ENCODE measurements around the gene TBX10.
A peak's percentile ranks its signal among the peaks of the same experiment; 100 is the strongest.
"Not testable (repeated sequence)": the region's sequence is repeated elsewhere in the genome, so short reads cannot be mapped to it uniquely, and the experiment has no call there.

Gene TBX10

DNA sequence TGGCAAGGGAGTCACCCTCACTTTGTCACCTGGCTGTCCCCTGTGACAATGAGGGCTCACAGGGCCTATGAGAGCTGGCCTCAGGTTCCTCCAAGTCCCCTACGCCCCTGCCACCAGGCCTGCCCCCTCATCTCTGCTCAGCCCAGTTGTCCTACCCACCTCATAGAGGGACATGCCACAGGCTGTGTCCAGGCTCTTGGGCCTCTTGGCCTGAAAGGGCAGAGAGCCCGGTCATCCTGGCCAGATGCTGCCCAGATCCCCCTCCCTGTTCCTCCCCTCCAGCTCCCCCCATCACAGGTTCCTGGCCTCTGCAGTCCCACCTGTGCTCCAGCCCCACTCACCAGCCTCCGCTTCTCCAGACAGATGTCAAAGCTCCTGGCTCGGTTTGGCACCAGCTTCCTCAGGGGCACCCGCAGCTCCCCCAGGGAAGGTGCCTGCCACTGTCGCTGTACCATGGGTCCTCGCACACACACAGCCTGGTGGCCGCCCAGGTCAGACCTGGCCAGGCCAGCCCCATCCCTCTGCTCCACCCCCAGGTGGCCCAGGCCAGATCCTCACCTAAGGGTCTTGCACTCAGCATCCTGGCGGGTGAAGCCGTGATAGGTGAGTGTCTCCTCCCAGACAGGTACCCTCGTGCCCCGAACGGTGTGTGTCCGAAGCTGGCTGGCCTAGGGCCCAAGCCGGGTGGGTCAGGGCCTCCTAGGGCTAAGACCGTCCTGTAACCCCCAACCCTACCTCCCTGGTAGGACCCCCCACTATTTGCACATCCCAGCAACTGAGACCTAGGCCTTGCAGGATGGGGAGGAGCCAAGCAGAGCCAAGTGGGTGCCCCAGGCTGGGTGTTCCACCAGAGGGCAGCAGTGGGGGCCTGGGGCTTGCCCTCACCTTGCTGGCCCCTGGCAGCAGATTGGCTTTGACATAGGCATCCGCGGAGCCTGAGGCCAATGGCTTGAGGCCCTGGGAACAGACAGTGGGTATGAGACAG is 24.5 kb downstream of the TBX10 start:
- DNase-seq = peak; percentile 70

DNA sequence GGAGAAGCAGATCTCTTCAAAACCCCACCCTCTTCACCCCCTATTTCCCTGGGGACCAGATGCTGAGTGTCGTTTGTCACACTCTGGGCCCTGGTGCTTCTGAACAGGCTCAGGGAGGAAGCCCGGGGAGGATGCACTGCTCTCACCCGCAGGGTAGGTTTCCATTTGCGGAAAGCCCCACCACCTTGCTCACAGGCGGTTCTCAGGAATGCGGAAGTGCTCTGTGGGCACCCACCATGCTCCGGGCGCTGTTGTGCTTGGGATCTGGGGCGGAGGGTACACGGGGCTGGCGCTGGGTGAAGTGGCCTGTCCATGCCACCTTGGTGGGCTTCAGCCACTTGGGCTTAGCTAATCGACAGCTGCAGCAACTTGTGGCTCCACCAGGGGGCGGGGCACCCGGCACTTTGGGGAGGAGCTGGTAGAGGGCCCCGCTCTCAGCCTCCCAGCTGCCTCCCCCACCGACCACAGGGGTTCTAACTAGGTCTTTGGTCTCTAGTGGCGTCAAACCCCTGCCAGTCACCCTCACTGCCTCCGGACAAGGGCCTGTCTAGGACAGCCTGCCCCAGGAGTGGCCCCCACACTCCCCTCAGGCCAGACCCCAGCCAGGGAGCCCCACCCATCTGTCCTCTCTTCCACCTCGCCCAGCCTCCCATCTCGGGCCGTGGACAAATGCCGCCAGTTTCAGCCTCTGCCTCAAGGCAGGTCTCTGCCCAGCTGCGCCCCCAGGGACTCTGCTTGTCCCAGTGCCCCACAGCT is 25.4 kb downstream of the TBX10 start:
- DNase-seq = peak; percentile 85

DNA sequence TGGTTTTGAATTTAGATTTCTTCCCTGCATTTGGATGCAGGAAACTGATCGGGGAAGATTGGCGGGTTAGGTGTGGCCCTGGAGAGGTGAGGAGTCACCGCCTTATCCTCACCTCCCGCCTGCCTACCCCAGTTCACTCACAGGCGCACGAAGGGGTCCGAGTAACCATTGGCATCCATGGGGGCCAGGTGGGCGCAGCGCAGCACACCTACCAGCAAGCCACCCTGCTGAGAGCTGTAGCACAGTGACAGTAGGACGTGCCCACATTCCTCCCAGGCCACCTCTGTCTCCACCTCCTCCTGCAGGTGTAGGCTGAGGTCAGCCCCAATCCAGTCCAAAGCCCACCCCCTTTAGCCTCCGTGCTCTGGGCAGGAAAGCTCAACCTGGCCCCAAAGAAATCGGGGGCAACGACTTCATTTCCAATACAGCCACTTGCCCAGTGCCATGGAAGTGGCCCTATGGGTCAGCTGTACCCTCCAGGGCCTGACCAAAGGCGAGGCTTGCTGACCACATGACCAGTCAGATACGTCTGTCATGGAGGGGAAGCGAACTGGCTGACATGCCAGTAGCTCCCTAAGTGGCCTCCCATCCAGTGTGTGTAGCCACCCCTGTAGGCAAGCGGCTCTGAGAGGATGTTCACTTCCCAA is 26.1 kb downstream of the TBX10 start:
- no peak for DNase-seq

DNA sequence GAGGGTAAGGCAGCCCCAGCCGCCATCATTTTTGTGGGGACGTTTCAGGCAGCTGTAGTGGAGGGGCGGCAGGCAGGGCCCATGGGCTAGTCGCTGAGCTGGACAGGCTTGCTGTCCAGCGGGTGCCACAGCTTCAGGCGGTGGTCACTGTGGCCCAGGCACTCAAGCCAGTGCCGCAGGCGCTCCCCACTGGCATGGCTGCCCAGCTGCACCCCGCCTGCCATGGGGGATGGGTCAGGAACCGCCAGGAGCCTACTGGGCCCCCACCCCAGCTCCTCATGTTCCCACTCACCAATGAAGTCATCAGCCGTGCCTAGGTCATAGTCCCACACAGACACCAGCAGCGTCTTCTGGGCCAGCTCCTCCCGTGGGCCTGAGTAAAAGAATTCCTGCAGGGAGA is 26.8 kb downstream of the TBX10 start:
- DNase-seq = no peak

DNA sequence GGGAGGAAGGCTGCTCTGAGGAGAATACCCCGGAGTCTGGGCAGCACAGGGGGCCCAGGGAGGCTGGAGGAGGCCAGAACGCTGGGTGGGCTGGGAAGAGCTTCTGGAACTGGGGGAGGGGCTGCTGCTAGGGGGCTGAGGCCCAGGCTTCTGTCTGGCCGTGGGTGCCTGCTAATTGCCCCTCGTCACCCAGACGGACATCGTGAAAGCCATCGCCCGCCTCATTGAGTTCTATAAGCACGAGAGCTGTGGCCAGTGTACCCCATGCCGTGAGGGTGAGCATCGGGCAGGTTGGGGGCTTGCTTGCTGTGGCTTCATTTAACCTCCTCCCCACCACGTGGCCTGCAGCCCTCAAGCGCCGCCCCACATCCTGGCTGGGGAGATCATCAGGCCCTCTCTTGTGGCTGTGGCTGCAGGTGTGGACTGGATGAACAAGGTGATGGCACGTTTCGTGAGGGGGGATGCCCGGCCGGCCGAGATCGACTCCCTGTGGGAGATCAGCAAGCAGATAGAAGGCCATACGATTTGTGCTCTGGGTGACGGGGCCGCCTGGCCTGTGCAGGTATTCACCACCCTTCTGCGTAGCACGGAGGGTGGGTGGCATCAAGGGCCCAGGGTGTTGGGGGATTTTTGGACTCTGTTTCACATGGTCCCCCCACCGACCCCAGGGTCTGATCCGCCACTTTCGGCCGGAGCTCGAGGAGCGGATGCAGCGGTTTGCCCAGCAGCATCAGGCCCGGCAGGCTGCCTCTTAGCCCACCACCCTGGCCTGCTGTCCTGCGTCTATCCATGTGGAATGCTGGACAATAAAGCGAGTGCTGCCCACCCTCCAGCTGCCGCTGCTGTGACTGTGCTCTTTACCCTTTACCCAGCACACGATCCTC is 27.6 kb downstream of the TBX10 start:
- no peak for DNase-seq

DNA sequence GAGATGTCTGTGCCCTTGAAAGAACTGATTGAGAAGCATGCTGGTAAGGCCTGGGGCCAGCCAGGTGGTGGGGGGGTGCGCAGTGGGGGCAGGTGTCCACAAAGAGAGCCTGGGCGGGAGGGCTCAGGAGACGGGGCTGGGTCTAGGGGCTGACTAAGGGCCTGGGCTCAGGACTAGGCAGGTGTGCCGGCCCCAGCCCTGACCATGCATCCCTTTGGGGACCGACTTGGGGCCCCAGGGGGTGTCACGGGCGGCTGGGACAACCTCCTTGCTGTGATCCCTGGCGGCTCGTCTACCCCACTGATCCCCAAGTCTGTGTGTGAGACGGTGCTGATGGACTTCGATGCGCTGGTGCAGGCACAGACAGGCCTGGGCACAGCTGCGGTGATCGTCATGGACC is 28.4 kb downstream of the TBX10 start:
- DNase-seq = no peak

DNA sequence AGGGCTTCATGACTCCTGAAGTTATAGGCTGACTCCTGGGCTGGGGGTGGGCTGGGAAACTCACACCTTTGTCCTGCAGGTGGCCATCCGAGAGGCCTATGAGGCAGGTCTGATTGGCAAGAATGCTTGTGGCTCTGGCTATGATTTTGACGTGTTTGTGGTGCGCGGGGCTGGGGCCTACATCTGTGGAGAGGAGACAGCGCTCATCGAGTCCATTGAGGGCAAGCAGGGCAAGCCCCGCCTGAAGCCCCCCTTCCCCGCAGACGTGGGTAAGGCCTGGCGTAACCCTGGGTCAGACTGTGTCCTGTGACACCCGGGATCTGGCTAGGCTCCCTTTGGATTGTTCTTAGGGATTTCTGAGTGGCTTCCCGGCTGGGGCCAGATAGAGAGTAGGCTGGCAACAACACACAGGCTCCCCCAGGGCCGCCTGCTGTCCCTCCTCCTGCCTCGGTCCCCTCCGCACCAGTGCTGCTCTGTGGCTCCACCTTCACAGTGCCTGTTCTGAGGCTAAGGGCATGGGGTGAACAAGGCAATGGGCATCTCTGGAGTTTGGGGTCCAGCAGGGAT is 29.2 kb downstream of the TBX10 start:
- DNase-seq = no peak

DNA sequence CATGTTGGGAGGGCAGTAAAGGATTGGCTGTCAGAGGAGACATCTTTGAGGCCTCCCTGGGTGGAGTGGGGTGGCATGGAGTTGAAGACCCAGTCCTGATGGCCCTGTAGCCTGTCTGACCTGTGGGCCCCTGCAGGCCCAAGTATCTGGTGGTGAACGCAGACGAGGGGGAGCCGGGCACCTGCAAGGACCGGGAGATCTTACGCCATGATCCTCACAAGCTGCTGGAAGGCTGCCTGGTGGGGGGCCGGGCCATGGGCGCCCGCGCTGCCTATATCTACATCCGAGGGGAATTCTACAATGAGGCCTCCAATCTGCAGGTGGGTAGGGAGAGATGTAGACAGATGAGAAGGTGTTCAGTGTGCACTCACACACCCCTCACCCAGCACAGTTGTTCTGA is 30.2 kb downstream of the TBX10 start:
- DNase-seq = no peak

DNA sequence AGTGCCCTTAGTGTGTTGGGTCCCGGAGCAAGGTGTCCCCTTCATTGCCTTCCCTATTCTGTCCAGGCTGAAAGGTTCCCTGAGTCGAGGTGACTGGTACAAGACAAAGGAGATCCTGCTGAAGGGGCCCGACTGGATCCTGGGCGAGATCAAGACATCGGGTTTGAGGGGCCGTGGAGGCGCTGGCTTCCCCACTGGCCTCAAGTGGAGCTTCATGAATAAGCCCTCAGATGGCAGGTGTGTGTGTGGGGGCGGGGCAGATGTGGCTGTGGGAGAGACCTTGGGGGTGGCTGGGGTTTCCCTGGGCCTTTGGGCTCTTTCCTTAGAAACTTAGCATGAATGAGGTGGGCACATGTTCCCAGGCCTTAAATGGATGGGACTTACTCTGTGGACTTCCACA is 31.1 kb downstream of the TBX10 start:
- DNase-seq = no peak

DNA sequence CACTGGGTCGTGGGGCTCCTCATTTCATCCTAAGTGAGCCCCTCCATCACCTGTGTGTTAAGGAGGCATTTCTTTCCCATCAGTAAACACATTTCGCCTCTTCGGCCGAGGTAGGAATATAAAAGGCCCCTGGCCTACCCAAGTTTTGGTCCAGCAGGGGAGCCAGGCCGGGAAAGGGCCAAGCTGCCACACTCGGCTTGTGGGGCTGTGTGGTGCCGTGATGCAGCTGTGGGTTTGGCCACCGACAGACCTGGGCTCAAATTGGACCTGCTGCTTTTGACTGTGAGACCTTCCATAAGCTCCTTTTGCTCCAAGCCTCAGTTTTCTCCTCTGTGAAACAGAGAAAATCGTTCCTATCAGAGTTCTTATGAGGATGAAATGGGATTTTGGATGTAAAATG is 32.1 kb downstream of the TBX10 start:
- DNase-seq = no peak

DNA sequence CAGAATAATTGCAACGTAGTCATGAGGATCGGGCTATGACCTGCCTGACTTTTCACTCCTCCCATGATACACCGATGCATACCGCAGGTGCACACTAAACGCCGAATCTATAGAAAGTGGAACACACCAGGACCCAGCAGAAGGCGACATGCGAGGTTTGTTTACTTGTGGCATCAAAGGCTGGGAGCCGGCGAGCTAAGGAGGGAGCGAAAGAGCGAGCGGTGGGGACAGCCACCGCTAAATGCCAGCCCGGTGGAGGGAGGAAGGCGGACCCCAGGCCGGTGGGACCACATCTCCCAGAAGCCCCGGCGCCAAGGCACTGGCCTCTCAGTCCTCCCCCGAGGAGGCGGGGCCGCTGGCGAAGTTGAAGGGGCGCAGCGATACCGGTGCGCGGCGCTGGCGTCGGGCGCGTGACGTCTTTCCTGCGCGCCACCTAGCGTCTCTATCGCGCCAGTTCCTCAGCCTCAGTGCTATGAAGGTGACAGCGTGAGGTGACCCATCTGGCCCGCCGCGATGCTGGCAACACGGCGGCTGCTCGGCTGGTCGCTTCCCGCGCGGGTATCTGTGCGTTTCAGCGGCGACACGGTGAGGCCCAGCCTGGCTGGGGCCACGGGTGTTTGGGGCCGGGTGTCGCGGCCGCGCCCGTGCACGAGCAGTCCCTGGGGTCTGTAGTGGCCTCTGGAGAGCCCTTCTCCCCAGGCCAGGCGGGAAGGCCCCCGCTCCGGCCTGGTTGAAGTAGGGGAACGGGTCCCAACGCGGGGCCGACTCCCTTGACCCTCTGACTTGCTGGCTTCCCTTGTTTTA is 32.9 kb downstream of the TBX10 start, which contains the start of gene NDUFV1:
NDUFV1 (plus strand) TSS at position 445 of the 804 bp plus-strand sequence; CDS start at position 514, 69 bp downstream.
- DNase-seq = peak; percentile 98

DNA sequence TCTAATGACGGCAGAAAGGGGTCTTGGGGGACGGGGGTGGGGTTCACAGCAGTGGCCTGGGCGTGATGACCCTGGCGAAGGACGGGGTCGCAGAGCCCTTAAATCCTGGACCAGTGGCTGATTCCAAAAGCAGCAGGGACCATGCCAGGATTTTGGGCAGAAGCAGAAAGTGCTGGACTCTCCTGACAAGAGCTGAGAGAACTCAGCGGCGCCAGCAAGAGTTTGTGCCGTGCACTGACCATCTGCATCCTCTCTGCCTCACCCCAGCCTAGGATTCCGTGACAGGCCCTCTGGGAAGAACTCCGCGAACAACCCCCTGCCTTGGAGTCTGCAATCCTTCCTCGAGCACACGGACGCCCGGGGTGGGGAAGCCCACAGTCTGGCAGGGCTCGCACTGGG is 33.5 kb downstream of the TBX10 start:
- DNase-seq = no peak

DNA sequence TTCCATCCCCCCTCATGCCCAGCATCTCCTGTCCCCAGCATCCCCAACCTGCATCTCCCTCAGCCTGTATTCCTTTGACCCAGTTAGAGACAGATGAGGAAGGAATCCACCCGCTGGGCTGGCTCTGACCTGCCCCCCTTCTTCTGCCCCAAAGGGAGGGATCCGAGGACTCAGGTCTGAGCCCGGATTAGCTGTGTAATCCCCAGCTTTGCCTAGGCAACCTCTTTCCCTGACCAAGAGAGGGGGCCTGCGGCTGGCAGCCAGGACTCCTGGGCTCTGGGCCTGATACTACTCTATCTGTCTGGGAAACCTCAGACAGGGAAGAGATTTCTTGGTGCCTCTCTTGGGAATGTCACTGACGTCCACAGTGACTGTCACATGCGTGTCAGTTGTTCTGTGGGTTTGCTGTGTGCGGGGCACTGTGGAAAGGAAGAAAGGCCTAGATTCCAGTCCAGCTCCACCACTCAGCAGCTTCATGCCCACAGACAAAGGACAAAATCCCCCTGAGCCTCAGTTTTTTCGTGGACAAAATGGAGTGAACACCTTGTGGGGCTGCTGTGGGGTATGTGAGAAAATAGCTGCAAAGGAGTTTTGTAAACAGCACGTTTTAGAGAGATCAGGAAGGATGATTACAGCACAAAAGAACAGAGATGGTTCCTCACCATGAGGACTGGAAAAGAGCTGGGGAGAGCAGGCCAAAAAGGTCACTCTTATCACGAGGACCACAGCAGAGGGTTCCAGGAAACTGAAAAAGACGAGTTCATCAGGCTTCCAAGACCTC is 34.1 kb downstream of the TBX10 start:
- DNase-seq = no peak

DNA sequence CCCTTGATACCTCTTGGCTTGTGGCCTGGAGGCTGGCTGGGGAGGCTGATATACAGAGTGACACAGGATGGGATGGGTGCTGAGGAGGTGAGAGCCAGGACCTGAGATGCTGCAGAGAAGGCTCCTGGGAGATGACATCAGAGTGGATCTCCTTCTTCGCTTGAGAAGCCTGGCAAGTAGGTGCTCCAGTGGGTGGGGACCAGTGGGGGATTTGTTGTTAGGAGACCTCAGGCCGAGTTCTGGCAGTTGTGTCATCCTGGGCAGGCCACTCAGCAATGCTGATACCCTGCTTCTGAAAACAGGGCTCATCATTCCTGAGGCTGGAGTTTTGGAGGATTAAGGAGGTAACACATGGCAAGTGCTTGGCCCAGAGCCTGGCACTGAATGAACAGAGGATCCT is 34.7 kb downstream of the TBX10 start:
- DNase-seq = no peak

DNA sequence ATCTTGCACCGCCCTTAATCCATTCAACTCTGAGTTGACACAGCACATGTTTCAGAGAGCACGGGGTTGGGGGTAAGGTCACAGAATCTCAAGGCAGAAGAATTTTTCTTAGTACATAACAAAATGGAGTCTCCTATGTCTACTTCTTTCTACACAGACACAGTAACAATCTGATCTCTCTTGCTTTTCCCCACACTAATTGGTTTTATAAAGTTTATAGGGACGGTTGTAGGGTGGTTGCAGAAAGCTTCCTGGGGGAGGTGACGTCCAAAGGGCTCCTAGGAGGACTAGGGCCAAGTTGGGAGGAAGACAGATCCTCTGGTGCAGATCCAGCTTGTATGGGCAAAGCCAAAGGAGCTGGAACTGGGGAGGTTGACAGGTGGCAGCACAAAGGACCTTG is 35.4 kb downstream of the TBX10 start:
- not testable (repeated sequence) for DNase-seq

DNA sequence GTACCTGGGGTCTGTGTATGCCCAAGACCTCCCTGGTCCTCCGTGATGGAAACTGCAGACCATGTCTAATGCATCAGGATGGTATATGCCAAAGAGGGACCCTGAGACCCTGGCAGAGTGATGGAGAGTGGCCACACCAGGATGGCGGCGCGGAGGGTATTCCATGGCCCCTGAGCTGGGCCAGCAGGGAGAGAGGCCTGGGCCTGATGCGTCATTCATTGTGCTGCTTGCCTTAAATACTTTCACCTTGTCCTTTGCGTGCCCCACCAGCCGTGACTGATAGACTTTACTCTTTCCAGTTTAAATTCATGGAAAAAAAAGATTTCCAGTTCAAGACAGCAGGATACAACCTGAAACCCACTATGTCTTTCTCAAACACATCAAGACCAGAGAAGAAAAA is 38.5 kb downstream of the TBX10 start:
- no peak for DNase-seq

DNA sequence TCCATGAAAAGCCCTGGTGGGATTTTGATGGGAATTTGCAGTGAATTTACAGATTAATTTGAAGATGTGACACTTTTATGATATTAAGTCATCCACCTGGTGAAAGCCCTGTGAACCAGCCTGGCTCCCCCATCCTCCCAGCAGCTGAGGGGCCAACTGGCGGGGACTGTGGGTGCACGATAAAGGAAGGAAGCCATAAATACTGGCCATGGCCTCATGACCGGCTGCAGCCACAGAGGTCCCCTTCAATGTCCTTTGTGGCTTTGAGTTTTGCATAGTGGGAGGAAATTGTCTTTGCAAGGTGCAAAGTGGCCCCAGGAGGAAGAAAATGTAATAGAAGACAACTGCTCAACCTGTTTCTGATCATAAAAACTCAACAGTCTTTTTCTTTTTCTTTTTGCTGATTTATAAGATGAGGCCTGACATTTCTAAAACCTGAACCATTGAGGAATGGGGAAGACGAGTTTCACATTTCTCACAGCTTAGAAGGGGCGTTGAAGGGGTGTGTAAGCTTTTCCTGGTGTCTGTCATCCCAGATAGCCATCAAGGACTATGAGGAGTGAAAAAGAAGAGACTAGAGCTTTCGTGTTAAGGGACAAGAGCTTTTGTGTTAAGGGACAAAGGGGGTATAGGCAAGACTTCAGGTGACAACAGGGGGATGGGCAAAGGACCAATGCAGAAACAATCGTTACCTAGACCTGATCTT is 39.1 kb downstream of the TBX10 start:
- DNase-seq = no peak

DNA sequence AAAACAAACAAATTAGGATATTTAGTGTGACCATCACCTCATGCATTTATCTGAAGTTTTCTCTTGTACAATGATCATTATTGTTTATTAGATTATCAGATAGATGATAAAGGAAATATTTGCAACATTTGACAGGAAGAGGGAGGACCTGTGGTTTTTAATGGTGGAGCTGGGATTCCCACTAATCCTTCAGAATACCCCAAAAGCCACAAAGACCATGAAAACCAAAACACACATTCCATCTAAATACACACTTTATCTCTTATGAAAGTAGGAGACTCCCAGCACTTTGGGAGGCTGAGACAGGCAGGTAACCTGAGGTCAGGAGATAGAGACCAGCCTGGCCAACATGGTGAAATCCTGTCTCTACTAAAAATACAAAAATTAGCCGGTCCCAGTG is 40.4 kb downstream of the TBX10 start:
- DNase-seq = no peak

DNA sequence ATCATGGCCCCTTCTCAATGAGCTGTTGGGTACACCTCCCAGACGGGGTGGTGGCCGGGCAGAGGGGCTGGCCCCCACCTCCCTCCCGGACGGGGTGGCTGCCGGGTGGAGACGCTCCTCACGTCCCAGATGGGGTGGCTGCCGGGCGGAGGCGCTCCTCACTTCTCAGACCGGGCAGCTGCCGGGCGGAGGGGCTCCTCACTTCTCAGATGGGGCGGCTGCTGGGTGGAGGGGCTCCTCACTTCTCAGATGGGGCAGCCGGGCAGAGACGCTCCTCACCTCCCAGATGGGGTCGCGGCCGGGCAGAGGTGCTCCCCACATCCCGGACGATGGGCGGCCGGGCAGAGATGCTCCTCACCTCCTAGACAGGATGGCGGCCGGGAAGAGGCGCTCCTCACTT is 41.6 kb downstream of the TBX10 start:
- DNase-seq = not testable (repeated sequence)

DNA sequence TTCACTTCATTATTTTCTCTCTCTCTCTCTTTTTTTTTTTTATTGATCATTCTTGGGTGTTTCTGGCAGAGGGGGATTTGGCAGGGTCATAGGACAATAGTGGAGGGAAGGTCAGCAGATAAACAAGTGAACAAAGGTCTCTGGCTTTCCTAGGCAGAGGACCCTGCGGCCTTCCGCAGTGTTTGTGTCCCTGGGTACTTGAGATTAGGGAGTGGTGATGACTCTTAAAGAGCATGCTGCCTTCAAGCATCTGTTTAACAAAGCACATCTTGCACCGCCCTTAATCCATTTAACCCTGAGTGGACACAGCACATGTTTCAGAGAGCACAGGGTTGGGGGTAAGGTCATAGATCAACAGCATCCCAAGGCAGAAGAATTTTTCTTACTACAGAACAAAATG is 42.1 kb downstream of the TBX10 start:
- DNase-seq = not testable (repeated sequence)
